Activated CD4-positive, CD25-positive, alpha-beta regulatory T cell treated with anti-CD3 and anti-CD28 coated beads, Interleukin-2, amount 50 U/mL, for 16 hours (primary cell): ENCODE results near the gene CCDC7.
"Not testable (repeated sequence)": the region's sequence is repeated elsewhere in the genome, so short reads cannot be mapped to it uniquely, and the experiment has no call there.

Source experiments
- DNase-seq: peaks from one replicate; pipeline ENCODE4 v3.0.0-alpha.2; 2020; ENCODE audit warnings: low read depth, low spot score

CCDC7 gene

DNA sequence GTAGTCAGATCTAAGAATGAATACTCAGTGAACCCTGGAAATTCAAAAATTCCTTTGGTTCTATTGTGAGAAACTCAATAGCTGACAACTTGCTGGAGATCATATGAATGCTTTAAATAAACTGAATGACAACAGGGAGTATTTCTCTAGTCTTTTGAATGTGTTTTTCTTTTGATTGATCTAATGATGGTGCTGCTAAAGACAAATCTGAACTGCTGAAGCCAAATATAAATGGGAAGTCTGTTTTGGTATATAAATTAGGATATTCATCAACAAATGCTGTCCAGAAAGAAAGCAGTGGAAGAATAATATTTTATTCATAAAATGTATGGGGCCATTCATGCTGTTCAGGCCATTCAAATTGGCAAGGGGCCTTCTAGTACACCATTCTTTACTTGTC, 432.7 kb downstream of the CCDC7 start:
- no peak for DNase-seq

GRCh38 chr10:32882076-32882475, 436.1 kb downstream of the CCDC7 start:
- no peak for DNase-seq

- no peak for DNase-seq
Measured at GRCh38 chr10:32887481-32887880, 441.5 kb downstream of the CCDC7 start.

DNA sequence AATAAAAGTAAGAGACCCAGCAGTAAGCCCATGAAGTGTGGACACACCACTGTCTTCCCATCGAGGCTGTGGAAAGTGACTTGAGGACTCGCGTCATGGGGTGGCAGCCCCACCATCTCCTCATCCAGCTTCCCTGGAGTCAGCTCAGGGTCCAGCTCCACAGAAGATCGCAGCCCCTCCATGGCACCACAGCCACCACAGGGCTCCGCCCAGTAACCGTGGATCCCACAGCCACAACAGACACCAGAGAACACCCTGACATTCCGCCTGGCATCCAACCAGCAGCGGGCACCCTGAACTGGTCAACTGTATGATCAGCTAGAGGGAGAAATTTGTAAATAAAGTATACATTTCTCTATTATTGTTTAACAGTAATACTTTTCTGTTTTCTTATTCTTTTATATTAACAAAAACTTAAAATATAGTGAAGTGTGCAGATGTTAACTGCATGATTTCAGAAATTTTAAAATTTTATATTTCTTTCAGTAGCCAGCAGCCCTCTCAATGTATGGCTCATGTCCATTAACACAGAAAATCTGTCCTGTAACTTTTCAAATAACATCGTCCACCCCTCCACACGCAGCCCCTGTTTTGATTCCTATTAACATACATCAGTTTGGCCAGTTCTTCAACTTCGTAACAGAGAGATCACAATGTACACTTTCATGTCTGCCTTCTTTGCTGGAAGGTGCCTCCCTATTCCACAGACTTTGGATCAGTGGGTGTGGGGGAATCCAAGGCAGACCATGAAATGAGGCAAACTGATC, 442.4 kb downstream of the CCDC7 start:
- no peak for DNase-seq

DNA sequence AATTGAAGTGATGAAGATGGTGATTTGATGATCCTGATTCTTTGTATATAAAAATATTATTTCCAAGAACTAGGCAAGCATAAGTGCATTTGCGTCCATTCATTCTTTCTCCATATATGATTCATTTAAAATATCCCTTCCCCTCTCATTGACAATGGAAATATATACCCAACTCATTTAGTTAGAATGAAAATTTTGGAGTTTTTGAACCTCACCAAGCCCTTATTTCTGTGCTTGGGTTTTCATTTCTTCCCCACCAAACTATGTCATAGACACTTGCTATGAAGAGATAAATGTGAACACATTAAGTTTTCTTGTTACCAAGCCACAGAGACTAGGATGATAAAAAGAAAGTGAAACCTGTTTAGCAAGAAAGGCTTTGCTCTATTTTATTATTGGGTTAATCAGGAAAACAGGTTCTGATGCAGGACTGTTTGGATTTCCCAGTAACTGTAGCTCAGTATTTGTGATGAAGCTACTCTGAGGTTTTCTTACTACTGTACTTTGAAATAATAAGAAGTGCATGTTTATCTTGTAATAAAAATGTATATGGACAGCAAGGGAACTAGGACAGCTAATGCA, 443.8 kb downstream of the CCDC7 start:
- no peak for DNase-seq

DNA sequence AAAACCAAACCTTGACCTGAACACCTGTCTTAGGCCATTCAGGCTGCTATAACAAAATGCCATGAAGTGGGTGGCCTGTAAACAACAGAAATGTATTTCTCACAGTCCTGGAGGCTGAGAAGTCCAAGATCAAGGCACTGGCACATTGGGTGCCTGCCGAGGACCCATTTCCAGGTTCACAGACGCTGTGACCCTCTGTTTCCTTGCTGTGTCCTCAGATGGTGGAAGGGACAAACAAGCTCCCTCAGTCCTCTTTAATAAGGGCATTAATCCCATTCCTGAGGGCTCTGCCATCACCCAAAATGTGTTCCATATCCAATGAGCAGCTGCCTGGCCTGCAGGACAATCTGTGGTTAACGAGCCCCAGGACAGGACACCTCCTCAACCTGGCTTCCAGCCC, 444.5 kb downstream of the CCDC7 start:
- no peak for DNase-seq

DNA sequence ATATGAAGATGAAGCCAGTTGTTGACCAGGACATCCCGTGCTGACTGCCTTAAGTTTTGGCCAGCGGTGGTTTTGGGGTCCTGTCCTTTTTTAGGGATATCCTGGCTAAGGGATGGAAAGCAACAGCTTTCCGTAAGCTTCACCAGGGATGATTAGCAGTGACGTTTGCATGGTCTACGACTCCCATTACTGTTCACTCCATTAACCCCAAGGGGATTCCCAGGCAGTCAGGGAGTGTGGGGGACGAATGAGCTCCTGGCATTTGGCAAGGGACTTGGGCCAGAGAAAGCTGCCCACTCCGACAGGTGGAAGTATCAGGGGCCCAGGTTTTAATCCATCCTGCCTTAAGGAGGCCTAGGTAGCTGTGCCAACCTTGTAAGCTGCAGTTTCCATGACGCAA, 445.3 kb downstream of the CCDC7 start:
- DNase-seq: no peak

- DNase-seq: no peak
Measured at GRCh38 chr10:32893434-32893833, 447.5 kb downstream of the CCDC7 start.

DNA sequence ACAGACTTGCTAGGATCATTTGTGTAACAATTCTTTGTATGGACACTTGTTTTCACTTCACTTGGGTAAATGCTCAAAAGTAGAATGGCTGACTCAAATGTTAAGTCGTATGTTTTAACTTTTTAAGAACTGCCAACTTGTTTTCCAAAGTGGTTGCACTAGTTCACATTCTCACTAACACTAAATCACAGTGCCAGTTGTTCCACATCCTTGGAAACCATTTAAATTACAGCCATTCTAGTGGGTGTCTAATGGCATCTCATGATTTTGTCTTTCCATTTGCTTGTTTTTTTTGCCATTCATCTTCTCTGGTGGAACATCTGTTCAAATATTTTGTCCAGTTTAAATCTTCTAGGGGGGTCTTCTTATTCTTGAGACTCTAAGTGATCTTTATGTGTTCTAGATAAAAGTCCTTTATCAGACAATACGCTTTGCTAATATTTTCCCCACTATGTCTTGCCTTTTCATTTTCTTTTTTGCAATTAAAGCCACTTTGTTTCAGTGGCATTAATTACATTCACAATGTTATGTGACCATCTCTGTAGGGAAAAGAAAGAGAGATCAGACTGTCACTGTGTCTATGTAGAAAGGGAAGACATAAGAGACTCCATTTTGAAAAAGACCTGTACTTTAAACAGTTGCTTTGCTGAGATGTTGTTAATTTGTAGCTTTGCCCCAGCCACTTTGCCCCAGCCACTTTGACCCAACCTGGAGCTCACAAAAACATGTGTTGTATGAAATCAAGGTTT, 448.1 kb downstream of the CCDC7 start:
- DNase-seq: no peak

GRCh38 chr10:32895200-32895968, 449.4 kb downstream of the CCDC7 start:
- DNase-seq: not testable (repeated sequence)

GRCh38 chr10:32901815-32902214, 455.9 kb downstream of the CCDC7 start:
- DNase-seq: no peak

- DNase-seq: no peak
Measured at GRCh38 chr10:32905466-32905865, 459.5 kb downstream of the CCDC7 start.

DNA sequence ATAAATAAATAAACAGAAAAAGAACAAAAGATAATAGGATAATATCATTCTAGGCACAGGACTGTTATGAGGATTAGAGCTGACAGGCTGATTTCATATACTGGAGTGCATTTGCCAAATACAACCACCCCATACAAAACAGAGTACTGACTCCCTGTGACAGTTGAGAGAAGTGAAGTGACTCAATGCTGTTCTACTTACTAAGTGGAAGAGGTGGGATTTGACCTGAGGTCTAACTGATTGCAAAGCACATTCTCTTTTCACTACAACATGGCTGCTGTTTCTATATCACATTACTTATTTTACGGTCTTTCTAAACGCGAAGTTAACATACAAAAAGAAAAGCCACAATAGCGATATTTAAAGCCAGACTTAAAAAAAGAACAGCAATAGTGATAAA, 460.7 kb downstream of the CCDC7 start:
- DNase-seq: no peak

- DNase-seq: no peak
Measured at GRCh38 chr10:32909456-32909855, 463.5 kb downstream of the CCDC7 start.

GRCh38 chr10:32909970-32910369, 464.0 kb downstream of the CCDC7 start:
- DNase-seq: not testable (repeated sequence)

GRCh38 chr10:32911285-32912016, 465.5 kb downstream of the CCDC7 start:
- no peak for DNase-seq

GRCh38 chr10:32917817-32918216, 471.9 kb downstream of the CCDC7 start:
- DNase-seq: not testable (repeated sequence)

DNA sequence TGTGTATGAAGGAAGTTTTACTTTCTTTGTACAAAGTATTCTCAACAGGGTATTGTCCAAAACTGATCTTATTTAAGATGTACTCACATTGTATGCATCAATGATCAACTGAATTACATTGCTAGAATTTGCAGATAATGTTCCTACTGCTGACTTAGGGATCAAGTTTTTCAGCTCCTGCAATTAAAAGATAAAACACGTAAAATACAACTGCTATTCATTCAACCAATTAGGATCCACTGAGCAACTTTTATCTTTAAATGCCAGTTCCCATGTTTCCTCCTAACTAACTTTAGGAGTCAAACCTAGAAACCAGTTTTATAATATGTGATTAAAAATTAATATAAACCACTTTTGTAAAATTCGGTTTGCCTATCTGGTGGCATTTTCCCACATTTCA, 476.2 kb downstream of the CCDC7 start:
- DNase-seq: no peak

GRCh38 chr10:32923134-32923533, 477.2 kb downstream of the CCDC7 start:
- DNase-seq: no peak

GRCh38 chr10:32923849-32924248, 477.9 kb downstream of the CCDC7 start:
- no peak for DNase-seq
